OCI-LY1 (cell line): ENCODE data around the gene GALNTL6.

Experiments
- H2AFZ ChIP-seq: fragments of 200-600 bp; sonication (generic), shearing (Covaris generic); 2 replicates; pipeline ENCODE4 v1.6.0; 2014; ENCODE audit warnings: antibody characterized with exemption, mild to moderate bottlenecking, low read length
- H3F3A ChIP-seq: fragments of 200-600 bp; sonication (generic), shearing (Covaris generic); 2 replicates; pipeline ENCODE4 v1.6.0; 2014; ENCODE audit warnings: mild to moderate bottlenecking, antibody characterized with exemption, low read length, moderate library complexity; ENCODE audit not compliant: insufficient read depth
- H3K27ac ChIP-seq: fragments of 200-600 bp; sonication (generic); 2 replicates; pipeline ENCODE4 v1.5.1; 2014; ENCODE audit warnings: low read length, mixed run types, mild to moderate bottlenecking, low read depth; ENCODE audit not compliant: poor library complexity, severe bottlenecking
- H3K27me3 ChIP-seq: fragments of 200-600 bp; sonication (generic); 2 replicates; pipeline ENCODE4 v1.6.0; 2014; ENCODE audit warnings: antibody characterized with exemption, mild to moderate bottlenecking, low read length, moderate library complexity; ENCODE audit not compliant: insufficient read depth
- H3K36me3 ChIP-seq: fragments of 200-600 bp; sonication (generic); 2 replicates; pipeline ENCODE4 v1.6.1; 2014; ENCODE audit warnings: mild to moderate bottlenecking, antibody characterized with exemption, low read length, moderate library complexity, mixed read lengths; ENCODE audit not compliant: insufficient read depth
- H3K4me1 ChIP-seq: fragments of 200-600 bp; sonication (generic); 2 replicates; pipeline ENCODE4 v1.5.1; 2014; ENCODE audit warnings: mild to moderate bottlenecking, low read length, moderate library complexity; ENCODE audit not compliant: insufficient read depth, severe bottlenecking
- H3K4me2 ChIP-seq: fragments of 200-600 bp; sonication (generic), shearing (Covaris generic); 2 replicates; pipeline ENCODE4 v1.6.1; 2014; ENCODE audit warnings: low read length
- H3K4me3 ChIP-seq: fragments of 200-600 bp; sonication (generic); 2 replicates; pipeline ENCODE4 v1.5.1; 2014; ENCODE audit warnings: low read length, low read depth, mild to moderate bottlenecking, mixed read lengths; ENCODE audit not compliant: poor library complexity, severe bottlenecking
- H3K79me2 ChIP-seq: fragments of 200-600 bp; shearing (Covaris generic); 2 replicates; pipeline ENCODE4 v1.6.1; 2016; ENCODE audit warnings: mixed run types, low read length, mixed read lengths; ENCODE audit not compliant: insufficient read depth
- H3K9ac ChIP-seq: fragments of 200-600 bp; sonication (generic), shearing (Covaris generic); 2 replicates; pipeline ENCODE4 v1.6.1; 2014; ENCODE audit warnings: mild to moderate bottlenecking, low read length, mixed read lengths
- H3K9me2 ChIP-seq: fragments of 200-600 bp; sonication (generic), shearing (Covaris generic); 2 replicates; pipeline ENCODE4 v1.6.1; 2014; ENCODE audit warnings: low read depth, mild to moderate bottlenecking, low read length, mixed read lengths
- H3K9me3 ChIP-seq: fragments of 200-600 bp; shearing (Covaris generic); 2 replicates; pipeline ENCODE4 v1.6.1; 2014; ENCODE audit warnings: low read length, mixed read lengths
- H4K20me1 ChIP-seq: fragments of 200-600 bp; sonication (generic), shearing (Covaris generic); 2 replicates; pipeline ENCODE4 v1.6.0; 2016; ENCODE audit warnings: mild to moderate bottlenecking, low read length; ENCODE audit not compliant: insufficient read depth
- EZH2 ChIP-seq: fragments of 200-600 bp; sonication (generic), shearing (Covaris generic); IDR thresholded peaks from 2 replicates; pipeline ENCODE4 v1.8.0; 2017; ENCODE audit warnings: borderline replicate concordance, mixed run types, mild to moderate bottlenecking, antibody characterized with exemption, low read length, moderate library complexity, mixed read lengths
- TF ChIP-seq, protein P1 (sequence below): fragments of 200-600 bp; sonication (generic), shearing (Covaris generic); IDR thresholded peaks from 2 replicates; pipeline ENCODE4 v1.5.1; 2017; ENCODE audit warnings: mild to moderate bottlenecking, antibody characterized with exemption, low read length, moderate library complexity, mixed read lengths

Gene GALNTL6

GRCh38 chr4:172734555-172734954 is 921.4 kb downstream of the GALNTL6 start:
- no peaks in the 10 kb centered on the region for H4K20me1 ChIP-seq
- H3F3A ChIP-seq: no peaks in the 10 kb centered on the region
- H3K4me2 ChIP-seq: no peak overlapping the region
- no peaks in the 10 kb centered on the region for H3K9me2 ChIP-seq
- no peak overlapping the region for H3K27ac ChIP-seq
- no peaks in the 10 kb centered on the region for H3K4me1 ChIP-seq
- H3K36me3 ChIP-seq: no peaks in the 10 kb centered on the region
- H3K79me2 ChIP-seq: no peaks in the 10 kb centered on the region
- no peak overlapping the region for H3K9ac ChIP-seq
- no peaks in the 10 kb centered on the region for H3K9me3 ChIP-seq
- H3K4me3 ChIP-seq: no peak overlapping the region
- H2AFZ ChIP-seq: no peak overlapping the region
- TF ChIP-seq, protein P1, sequence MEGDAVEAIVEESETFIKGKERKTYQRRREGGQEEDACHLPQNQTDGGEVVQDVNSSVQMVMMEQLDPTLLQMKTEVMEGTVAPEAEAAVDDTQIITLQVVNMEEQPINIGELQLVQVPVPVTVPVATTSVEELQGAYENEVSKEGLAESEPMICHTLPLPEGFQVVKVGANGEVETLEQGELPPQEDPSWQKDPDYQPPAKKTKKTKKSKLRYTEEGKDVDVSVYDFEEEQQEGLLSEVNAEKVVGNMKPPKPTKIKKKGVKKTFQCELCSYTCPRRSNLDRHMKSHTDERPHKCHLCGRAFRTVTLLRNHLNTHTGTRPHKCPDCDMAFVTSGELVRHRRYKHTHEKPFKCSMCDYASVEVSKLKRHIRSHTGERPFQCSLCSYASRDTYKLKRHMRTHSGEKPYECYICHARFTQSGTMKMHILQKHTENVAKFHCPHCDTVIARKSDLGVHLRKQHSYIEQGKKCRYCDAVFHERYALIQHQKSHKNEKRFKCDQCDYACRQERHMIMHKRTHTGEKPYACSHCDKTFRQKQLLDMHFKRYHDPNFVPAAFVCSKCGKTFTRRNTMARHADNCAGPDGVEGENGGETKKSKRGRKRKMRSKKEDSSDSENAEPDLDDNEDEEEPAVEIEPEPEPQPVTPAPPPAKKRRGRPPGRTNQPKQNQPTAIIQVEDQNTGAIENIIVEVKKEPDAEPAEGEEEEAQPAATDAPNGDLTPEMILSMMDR: no peak
- no peak for TF ChIP-seq EZH2
- H3K27me3 ChIP-seq: no peaks in the 10 kb centered on the region

GRCh38 chr4:172736046-172736445 is 922.8 kb downstream of the GALNTL6 start:
- H3K79me2 ChIP-seq: no peaks in the 10 kb centered on the region
- no peaks in the 10 kb centered on the region for H3K9me3 ChIP-seq
- TF ChIP-seq, protein P1: no peak
- TF ChIP-seq EZH2: no peak
- H3K4me1 ChIP-seq: no peaks in the 10 kb centered on the region
- H3K4me3 ChIP-seq: no peak overlapping the region
- no peaks in the 10 kb centered on the region for H4K20me1 ChIP-seq
- no peak overlapping the region for H3K27ac ChIP-seq
- H3K36me3 ChIP-seq: no peaks in the 10 kb centered on the region
- no peak overlapping the region for H3K4me2 ChIP-seq
- no peaks in the 10 kb centered on the region for H3F3A ChIP-seq
- H2AFZ ChIP-seq: no peak overlapping the region
- H3K9me2 ChIP-seq: no peaks in the 10 kb centered on the region
- no peak overlapping the region for H3K9ac ChIP-seq
- H3K27me3 ChIP-seq: no peaks in the 10 kb centered on the region

DNA sequence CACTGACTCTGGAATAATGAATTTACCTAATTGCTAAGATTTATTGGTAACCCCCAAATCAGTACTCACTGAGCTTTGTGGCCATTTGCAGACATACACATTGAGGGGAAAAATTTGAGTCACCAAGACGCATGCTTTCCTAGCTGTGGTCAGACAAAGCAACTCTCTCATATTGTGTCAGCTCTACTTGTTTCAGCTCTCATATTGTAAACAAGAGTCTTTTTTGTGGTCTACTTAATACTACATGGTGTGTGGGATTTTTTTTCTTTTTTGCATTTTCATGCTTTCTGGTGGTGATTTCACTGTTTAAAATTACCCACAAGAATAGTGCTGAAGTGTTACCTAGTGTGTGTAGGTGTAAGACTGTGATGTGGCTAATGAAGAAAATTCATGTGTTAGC is 927.2 kb downstream of the GALNTL6 start:
- no peak overlapping the region for H3K9ac ChIP-seq
- no peaks in the 10 kb centered on the region for H3F3A ChIP-seq
- H3K9me3 ChIP-seq: no peaks in the 10 kb centered on the region
- TF ChIP-seq, protein P1: no peak
- TF ChIP-seq EZH2: no peak
- no peaks in the 10 kb centered on the region for H3K9me2 ChIP-seq
- H3K27me3 ChIP-seq: no peaks in the 10 kb centered on the region
- H3K4me2 ChIP-seq: no peak overlapping the region
- H3K4me1 ChIP-seq: no peaks in the 10 kb centered on the region
- H3K27ac ChIP-seq: no peak overlapping the region
- no peak overlapping the region for H3K4me3 ChIP-seq
- H3K36me3 ChIP-seq: no peaks in the 10 kb centered on the region
- no peaks in the 10 kb centered on the region for H3K79me2 ChIP-seq
- H2AFZ ChIP-seq: no peak overlapping the region
- no peaks in the 10 kb centered on the region for H4K20me1 ChIP-seq
